ENCODE measurements around the gene SLC30A7. TPM values are rescaled to one million over a fixed set of nuclear protein-coding genes. Genes with fewer than 3 reads are reported as not detected.

Gene SLC30A7
- total RNA-seq, 1 experiment from 2014 or later: 20.7 TPM

DNA sequence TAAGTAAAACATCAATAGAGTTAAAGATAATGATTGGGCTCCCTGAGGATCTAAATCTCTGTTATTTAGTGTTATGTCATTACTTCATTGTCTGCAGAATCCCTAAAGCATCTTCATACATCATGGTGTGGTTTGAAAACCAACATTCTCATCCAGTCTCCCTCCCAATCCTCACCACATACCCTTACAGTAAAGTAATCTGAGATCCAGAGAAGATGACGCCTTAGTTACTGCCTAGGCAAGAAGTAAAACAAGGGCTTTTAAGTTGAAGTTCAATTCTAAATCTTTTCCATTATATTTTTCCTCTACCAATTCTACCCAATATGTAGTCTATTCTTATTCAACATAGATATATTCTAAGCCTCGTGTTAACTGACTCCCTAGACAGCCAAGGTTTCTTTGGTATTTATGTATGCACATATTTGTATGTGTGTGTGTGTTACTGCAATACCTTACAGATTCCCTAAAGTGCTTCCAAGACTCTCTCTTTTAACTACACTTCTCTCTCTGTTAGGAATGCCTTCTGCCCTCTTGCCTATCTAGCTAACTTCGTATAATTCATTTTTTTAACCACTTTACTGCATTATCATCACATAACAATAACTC lies 112.4 kb downstream of the SLC30A7 start (continued):
- TF ChIP-seq, protein P1, sequence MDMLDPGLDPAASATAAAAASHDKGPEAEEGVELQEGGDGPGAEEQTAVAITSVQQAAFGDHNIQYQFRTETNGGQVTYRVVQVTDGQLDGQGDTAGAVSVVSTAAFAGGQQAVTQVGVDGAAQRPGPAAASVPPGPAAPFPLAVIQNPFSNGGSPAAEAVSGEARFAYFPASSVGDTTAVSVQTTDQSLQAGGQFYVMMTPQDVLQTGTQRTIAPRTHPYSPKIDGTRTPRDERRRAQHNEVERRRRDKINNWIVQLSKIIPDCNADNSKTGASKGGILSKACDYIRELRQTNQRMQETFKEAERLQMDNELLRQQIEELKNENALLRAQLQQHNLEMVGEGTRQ (CRISPR knock-in tag; IDR thresholded peaks at IDR 0.05): no peak
- TF ChIP-seq NR2C2 (CRISPR knock-in tag; IDR thresholded peaks at IDR 0.05) (no peak), FOXK1 (CRISPR knock-in tag; IDR thresholded peaks at IDR 0.05) (no peak), GABPB1 (CRISPR knock-in tag; IDR thresholded peaks at IDR 0.05) (no peak), ZNF219 (CRISPR knock-in tag; IDR thresholded peaks at IDR 0.05; ENCODE audit: borderline replicate concordance) (no peak), ESRRA (CRISPR knock-in tag; IDR thresholded peaks at IDR 0.05; ENCODE audit: borderline replicate concordance) (no peak)
- TF ChIP-seq, protein P2, sequence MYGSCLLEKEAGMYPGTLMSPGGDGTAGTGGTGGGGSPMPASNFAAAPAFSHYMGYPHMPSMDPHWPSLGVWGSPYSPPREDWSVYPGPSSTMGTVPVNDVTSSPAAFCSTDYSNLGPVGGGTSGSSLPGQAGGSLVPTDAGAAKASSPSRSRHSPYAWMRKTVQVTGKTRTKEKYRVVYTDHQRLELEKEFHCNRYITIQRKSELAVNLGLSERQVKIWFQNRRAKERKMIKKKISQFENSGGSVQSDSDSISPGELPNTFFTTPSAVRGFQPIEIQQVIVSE (CRISPR knock-in tag; IDR thresholded peaks at IDR 0.05; ENCODE audit: borderline replicate concordance): no peak
- TF ChIP-seq, protein P3, sequence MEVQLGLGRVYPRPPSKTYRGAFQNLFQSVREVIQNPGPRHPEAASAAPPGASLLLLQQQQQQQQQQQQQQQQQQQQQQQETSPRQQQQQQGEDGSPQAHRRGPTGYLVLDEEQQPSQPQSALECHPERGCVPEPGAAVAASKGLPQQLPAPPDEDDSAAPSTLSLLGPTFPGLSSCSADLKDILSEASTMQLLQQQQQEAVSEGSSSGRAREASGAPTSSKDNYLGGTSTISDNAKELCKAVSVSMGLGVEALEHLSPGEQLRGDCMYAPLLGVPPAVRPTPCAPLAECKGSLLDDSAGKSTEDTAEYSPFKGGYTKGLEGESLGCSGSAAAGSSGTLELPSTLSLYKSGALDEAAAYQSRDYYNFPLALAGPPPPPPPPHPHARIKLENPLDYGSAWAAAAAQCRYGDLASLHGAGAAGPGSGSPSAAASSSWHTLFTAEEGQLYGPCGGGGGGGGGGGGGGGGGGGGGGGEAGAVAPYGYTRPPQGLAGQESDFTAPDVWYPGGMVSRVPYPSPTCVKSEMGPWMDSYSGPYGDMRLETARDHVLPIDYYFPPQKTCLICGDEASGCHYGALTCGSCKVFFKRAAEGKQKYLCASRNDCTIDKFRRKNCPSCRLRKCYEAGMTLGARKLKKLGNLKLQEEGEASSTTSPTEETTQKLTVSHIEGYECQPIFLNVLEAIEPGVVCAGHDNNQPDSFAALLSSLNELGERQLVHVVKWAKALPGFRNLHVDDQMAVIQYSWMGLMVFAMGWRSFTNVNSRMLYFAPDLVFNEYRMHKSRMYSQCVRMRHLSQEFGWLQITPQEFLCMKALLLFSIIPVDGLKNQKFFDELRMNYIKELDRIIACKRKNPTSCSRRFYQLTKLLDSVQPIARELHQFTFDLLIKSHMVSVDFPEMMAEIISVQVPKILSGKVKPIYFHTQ (CRISPR knock-in tag; IDR thresholded peaks at IDR 0.05): no peak

DNA sequence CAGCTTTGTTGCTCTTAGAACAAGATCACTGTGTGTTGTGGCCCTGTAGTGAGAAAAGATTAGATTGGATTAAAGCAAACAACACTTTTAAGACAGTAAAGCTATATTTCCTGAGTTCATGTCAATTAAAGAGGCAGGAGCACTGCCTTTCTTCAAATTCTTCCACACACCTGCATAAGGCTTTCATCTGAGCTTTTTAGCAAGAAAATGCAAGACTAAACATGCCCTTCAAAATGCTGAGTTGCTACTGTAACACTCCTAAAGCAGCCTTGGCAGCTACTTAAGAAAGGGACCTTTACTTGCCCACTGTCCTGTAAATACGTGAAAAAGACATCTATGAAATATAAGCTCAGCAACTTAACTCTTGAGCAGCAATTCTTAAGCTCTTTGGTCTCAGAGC lies 117.9 kb downstream of the SLC30A7 start:
- no peak for ATAC-seq
- H3K4me3 Mint-ChIP-seq: no peak overlapping the region
- no peak overlapping the region; the same call in 1 of the 2 replicates for H3K27ac Mint-ChIP-seq
- H3K36me3 Mint-ChIP-seq: peaks cover 40% of the 10 kb centered on the region
- H3K4me1 Mint-ChIP-seq: peaks cover 17% of the 10 kb centered on the region
- no peaks in the 10 kb centered on the region for H3K27me3 Mint-ChIP-seq (ENCODE audit: low read depth)
- TF ChIP-seq ZNF423 (CRISPR knock-in tag; IDR thresholded peaks at IDR 0.05) (no peak), ZNF138 (CRISPR knock-in tag; conservative IDR thresholded peaks at IDR 0.05) (no peak), NR3C1 (CRISPR knock-in tag; conservative IDR thresholded peaks at IDR 0.05; ENCODE audit: low read depth) (no peak), SMAD4 (CRISPR knock-in tag; IDR thresholded peaks at IDR 0.05) (no peak), GABPB1 (CRISPR knock-in tag; IDR thresholded peaks at IDR 0.05) (no peak), CREB1 (CRISPR knock-in tag; IDR thresholded peaks at IDR 0.05) (no peak), NFYB (CRISPR knock-in tag; conservative IDR thresholded peaks at IDR 0.05; ENCODE audit: low read depth) (no peak), CREM (CRISPR knock-in tag; IDR thresholded peaks at IDR 0.05) (no peak), FOXJ3 (CRISPR knock-in tag; IDR thresholded peaks at IDR 0.05; ENCODE audit: borderline replicate concordance) (no peak), JAZF1 (CRISPR knock-in tag; IDR thresholded peaks at IDR 0.05) (no peak)
- TF ChIP-seq, protein P4, sequence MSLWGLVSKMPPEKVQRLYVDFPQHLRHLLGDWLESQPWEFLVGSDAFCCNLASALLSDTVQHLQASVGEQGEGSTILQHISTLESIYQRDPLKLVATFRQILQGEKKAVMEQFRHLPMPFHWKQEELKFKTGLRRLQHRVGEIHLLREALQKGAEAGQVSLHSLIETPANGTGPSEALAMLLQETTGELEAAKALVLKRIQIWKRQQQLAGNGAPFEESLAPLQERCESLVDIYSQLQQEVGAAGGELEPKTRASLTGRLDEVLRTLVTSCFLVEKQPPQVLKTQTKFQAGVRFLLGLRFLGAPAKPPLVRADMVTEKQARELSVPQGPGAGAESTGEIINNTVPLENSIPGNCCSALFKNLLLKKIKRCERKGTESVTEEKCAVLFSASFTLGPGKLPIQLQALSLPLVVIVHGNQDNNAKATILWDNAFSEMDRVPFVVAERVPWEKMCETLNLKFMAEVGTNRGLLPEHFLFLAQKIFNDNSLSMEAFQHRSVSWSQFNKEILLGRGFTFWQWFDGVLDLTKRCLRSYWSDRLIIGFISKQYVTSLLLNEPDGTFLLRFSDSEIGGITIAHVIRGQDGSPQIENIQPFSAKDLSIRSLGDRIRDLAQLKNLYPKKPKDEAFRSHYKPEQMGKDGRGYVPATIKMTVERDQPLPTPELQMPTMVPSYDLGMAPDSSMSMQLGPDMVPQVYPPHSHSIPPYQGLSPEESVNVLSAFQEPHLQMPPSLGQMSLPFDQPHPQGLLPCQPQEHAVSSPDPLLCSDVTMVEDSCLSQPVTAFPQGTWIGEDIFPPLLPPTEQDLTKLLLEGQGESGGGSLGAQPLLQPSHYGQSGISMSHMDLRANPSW (CRISPR knock-in tag; conservative IDR thresholded peaks at IDR 0.05; ENCODE audit: low read depth): no peak
- TF ChIP-seq, protein P5, sequence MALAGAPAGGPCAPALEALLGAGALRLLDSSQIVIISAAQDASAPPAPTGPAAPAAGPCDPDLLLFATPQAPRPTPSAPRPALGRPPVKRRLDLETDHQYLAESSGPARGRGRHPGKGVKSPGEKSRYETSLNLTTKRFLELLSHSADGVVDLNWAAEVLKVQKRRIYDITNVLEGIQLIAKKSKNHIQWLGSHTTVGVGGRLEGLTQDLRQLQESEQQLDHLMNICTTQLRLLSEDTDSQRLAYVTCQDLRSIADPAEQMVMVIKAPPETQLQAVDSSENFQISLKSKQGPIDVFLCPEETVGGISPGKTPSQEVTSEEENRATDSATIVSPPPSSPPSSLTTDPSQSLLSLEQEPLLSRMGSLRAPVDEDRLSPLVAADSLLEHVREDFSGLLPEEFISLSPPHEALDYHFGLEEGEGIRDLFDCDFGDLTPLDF (CRISPR knock-in tag; IDR thresholded peaks at IDR 0.05): no peak
- TF ChIP-seq, protein P6, sequence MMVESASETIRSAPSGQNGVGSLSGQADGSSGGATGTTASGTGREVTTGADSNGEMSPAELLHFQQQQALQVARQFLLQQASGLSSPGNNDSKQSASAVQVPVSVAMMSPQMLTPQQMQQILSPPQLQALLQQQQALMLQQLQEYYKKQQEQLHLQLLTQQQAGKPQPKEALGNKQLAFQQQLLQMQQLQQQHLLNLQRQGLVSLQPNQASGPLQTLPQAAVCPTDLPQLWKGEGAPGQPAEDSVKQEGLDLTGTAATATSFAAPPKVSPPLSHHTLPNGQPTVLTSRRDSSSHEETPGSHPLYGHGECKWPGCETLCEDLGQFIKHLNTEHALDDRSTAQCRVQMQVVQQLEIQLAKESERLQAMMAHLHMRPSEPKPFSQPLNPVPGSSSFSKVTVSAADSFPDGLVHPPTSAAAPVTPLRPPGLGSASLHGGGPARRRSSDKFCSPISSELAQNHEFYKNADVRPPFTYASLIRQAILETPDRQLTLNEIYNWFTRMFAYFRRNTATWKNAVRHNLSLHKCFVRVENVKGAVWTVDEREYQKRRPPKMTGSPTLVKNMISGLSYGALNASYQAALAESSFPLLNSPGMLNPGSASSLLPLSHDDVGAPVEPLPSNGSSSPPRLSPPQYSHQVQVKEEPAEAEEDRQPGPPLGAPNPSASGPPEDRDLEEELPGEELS (CRISPR knock-in tag; IDR thresholded peaks at IDR 0.05): no peak
- TF ChIP-seq, protein P7, sequence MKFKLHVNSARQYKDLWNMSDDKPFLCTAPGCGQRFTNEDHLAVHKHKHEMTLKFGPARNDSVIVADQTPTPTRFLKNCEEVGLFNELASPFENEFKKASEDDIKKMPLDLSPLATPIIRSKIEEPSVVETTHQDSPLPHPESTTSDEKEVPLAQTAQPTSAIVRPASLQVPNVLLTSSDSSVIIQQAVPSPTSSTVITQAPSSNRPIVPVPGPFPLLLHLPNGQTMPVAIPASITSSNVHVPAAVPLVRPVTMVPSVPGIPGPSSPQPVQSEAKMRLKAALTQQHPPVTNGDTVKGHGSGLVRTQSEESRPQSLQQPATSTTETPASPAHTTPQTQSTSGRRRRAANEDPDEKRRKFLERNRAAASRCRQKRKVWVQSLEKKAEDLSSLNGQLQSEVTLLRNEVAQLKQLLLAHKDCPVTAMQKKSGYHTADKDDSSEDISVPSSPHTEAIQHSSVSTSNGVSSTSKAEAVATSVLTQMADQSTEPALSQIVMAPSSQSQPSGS (CRISPR knock-in tag; IDR thresholded peaks at IDR 0.05; ENCODE audit: borderline replicate concordance, low read depth): no peak
- ChIA-PET POLR2A (no interaction called here), CTCF (no interaction called here)
- H3K9me3 Mint-ChIP-seq: no peaks in the 10 kb centered on the region
- no peak for DNase-seq (ENCODE audit: low spot score)
